Prostate gland (tissue), 2 donors: Measurements from ENCODE around the gene SLC39A3. TPM values are rescaled to one million over a fixed set of nuclear protein-coding genes. Genes with fewer than 3 reads are reported as not detected.
"Not testable (repeated sequence)": the region's sequence is repeated elsewhere in the genome, so short reads cannot be mapped to it uniquely, and the experiment has no call there.

ENCODE experiments used
- DNase-seq: peaks from one replicate; pipeline ENCODE4 v3.0.0-alpha.2; 2019; ENCODE audit warnings: low spot score
- H3K27ac ChIP-seq, 2 donors: fragments of 200-600 bp; sonication (generic); 2 replicates each; pipeline ENCODE4 v1.5.1; 2017 to 2019
- H3K27me3 ChIP-seq: fragments of 200-600 bp; sonication (generic); replicated peaks from 2 replicates; pipeline ENCODE4 v1.5.1; 2019; ENCODE audit not compliant: insufficient read depth
- H3K36me3 ChIP-seq, 2 donors: fragments of 200-600 bp; sonication (generic); 1 replicate in 1 of 2; 2 replicates in 1 of 2; pipeline versions ENCODE4 v1.5.1 to v1.8.1; 2017 to 2019
- H3K4me1 ChIP-seq: fragments of 200-600 bp; sonication (generic); replicated peaks from 2 replicates; pipeline ENCODE4 v1.5.1; 2019
- H3K4me3 ChIP-seq, 2 donors: fragments of 200-600 bp; sonication (generic); 2 replicates each; pipeline ENCODE4 v1.5.1; 2017 to 2019
- H3K9me3 ChIP-seq: fragments of 200-600 bp; sonication (generic); 2 replicates; pipeline ENCODE4 v1.5.1; 2017
- POLR2A ChIP-seq: fragments of 450-650 bp; IDR thresholded peaks from one replicate; pipeline ENCODE4 v1.6.1; 2016; ENCODE audit warnings: antibody characterized with exemption, mild to moderate bottlenecking
- POLR2AphosphoS5 ChIP-seq: sonication (generic); formaldehyde crosslinking; IDR thresholded peaks from one replicate; pipeline ENCODE4 v1.6.1; 2017; ENCODE audit warnings: antibody characterized with exemption
- WGBS: methylation state at CpG from one replicate; pipeline ENCODE4 v1.1.5; 2018; 5-methylcytosine and 5-hydroxymethylcytosine counted together
- intact Hi-C: fragments of 100-400 bp; cut with DNase I; formaldehyde crosslinking; loops from one replicate; pipeline ENCODE4 v1.14.2; 2022
- total RNA-seq, 2 donors: library from RNA; depleted of rRNA; stranded (reverse); fragments of >200 nt; gene quantifications; one replicate each; pipeline ENCODE4 v1.1.0, GENCODE V29; 2016
- TF ChIP-seq, protein P1 (sequence below), 4 experiments: fragments of 200-600 bp in 2 of 4; fragments of 450-650 bp in 2 of 4; sonication (generic) in 2 of 4; IDR thresholded peaks; 1 replicate in 3 of 4; 2 replicates in 1 of 4; pipeline ENCODE4 v1.5.1; 2016 to 2019; ENCODE audit warnings: antibody characterized with exemption in 4 of 4, mild to moderate bottlenecking in 2 of 4, moderate library complexity in 2 of 4

Gene SLC39A3
- total RNA-seq, 2 donors from 2014 or later = 46.6 to 67.9 TPM

DNA sequence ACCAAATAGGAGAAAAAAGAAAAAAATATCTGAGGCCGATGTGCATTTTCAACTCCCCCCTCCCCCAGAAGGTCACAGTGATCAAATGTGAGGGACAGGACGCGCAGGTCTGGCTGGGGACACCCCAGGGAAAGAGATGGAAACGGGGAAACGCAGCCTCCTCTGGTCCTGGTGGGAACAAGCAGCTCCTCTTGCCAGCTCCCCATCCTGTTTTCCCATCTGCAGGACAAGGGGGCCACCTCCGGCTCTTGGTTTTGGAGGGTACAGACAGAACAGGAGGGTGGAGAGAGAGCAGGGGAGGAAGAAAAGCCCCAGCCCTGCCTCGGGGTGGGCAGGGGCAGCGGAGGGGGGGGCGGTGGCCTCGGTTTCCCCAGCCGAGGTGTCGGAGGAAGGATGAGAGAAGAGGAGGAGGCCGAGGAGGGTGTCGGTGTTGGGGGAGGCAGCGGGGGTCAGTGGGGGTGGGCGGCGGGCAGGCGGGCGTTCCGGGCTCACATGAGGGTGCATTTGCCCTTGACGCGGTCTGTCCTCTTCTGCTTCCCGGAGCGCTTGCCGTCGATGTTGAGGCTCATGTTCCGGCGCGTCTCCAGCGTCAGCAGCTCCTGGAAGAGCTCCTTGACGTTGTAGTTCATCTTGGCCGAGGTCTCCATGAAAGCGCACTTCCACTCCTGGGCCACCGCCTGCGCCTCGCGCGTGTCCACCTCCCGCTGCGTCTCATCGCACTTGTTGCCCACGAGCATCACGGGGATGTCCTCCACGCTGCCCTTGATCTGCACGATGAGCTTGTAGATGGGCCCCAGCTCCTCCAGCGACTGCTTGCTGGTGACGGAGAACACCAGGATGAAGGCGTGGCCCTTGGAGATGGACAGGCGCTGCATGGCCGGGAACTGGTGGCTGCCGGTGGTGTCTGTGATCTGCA, 22.8 kb downstream of the SLC39A3 start:
- DNase-seq = no peak
- Histone ChIP-seq H3K27me3 (no peaks in the 10 kb centered on the region), H3K4me3 (no peak overlapping the region), H3K4me1 (peaks cover 7% of the 10 kb centered on the region), H3K9me3 (no peaks in the 10 kb centered on the region), H3K27ac (no peak overlapping the region), H3K36me3 (no peaks in the 10 kb centered on the region)
- WGBS = 90% methylated on average over 47 of the region's 51 CpGs
- intact Hi-C loops = no loop called here
- TF ChIP-seq POLR2AphosphoS5 = no peak
- TF ChIP-seq, protein P1, sequence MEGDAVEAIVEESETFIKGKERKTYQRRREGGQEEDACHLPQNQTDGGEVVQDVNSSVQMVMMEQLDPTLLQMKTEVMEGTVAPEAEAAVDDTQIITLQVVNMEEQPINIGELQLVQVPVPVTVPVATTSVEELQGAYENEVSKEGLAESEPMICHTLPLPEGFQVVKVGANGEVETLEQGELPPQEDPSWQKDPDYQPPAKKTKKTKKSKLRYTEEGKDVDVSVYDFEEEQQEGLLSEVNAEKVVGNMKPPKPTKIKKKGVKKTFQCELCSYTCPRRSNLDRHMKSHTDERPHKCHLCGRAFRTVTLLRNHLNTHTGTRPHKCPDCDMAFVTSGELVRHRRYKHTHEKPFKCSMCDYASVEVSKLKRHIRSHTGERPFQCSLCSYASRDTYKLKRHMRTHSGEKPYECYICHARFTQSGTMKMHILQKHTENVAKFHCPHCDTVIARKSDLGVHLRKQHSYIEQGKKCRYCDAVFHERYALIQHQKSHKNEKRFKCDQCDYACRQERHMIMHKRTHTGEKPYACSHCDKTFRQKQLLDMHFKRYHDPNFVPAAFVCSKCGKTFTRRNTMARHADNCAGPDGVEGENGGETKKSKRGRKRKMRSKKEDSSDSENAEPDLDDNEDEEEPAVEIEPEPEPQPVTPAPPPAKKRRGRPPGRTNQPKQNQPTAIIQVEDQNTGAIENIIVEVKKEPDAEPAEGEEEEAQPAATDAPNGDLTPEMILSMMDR (IDR thresholded peaks at IDR 0.05) = no peak

GRCh38 chr19:2716275-2716650, 23.6 kb downstream of the SLC39A3 start:
- Histone ChIP-seq H3K27ac (no peak overlapping the region), H3K9me3 (no peaks in the 10 kb centered on the region), H3K4me3 (no peak overlapping the region), H3K36me3 (no peaks in the 10 kb centered on the region), H3K27me3 (no peaks in the 10 kb centered on the region), H3K4me1 (peaks cover 7% of the 10 kb centered on the region)
- whole genome bisulfite sequencing = 93% methylated on average over 19 of the region's 19 CpGs
- no peak for DNase-seq
- TF ChIP-seq POLR2A (no peak), POLR2AphosphoS5 (no peak)
- TF ChIP-seq, protein P1 (IDR thresholded peaks at IDR 0.05) = no peak
- intact Hi-C loops = no loop called here

DNA sequence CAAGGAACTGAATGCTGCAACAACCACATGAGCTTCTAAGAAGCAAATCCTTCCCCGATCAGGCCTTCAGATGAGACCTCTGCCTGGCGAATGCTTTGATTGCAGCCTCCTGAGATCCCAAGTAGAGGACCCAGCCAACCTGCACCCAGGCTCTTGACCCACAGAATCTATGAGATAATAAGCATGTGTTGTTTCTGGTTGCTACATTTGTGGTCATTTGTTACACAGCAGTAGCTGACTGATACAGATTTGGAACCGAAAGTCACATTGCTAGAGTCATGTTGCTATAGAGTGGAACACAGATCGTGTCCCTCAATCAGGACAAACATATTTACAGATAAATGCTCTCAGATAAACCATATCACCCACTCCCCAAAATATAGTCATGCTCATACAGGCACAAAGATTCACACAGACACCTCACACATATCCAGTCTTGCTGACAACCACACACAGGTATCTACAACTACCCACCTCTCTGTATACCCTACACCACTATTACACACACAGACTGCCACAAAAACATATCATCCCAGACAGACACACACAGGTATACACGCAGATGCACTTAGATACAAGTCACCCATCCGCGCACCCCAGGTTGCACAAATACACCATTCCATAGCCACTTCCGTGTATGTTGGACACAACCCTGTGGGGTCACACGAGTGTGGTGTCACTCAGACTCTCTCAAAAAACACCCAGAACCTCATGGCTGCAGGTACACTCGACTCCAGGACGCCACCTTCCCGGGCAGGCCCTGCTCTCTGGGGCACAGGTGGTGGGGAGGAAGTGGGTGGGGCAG, 24.1 kb downstream of the SLC39A3 start:
- no peak for DNase-seq
- WGBS = 91% methylated on average over 12 of the region's 12 CpGs
- no peaks in the 10 kb centered on the region for H3K9me3 ChIP-seq

DNA sequence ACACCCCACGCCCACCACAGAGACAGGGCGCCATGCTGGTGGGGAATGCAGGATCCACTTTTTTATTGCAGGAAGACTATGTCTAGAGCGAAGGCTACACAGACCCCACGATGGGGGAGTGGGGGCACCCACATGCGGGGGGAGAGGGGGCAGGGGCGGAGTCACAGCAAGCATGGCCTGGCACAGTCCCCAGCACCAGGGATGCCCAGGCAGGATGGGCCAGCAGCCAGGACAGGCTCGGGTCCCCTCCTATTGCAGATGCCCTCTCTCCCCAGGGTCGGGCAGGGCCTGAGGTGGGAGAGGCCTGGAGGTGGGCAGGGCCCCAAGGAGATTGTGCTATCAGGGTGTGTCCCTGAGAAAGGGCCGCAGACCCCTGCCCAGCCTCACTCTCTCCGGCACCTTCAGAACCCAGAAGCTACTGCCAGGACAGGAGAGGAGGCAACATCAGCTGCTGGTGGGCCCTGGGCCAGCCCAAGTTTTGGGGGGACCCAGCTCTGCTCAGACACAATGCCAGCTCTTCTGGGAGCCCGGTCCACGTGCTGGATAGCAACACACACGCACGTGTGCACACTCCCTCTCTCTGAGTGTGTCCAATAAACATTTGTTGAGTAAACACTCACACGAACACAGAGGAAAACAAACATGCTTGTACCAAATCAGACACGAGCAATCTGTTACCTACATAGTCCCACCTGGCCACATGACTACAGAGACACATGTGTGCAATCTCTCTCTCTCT, 25.1 kb downstream of the SLC39A3 start:
- H3K27ac ChIP-seq = no peak overlapping the region
- no peak for TF ChIP-seq POLR2AphosphoS5
- TF ChIP-seq POLR2A = no peak
- TF ChIP-seq, protein P1 (IDR thresholded peaks at IDR 0.05) = no peak
- no peak for DNase-seq
- H3K9me3 ChIP-seq = no peaks in the 10 kb centered on the region
- intact Hi-C loops = no loop called here
- no peak overlapping the region for H3K4me3 ChIP-seq
- no peaks in the 10 kb centered on the region for H3K36me3 ChIP-seq
- H3K27me3 ChIP-seq = no peaks in the 10 kb centered on the region
- WGBS = 79% methylated on average over 10 of the region's 16 CpGs
- no peaks in the 10 kb centered on the region for H3K4me1 ChIP-seq

More for the DNA sequence above, 24.1 kb downstream of the SLC39A3 start:
- no peak overlapping the region for H3K27ac ChIP-seq
- H3K36me3 ChIP-seq = no peaks in the 10 kb centered on the region
- no peak overlapping the region for H3K4me3 ChIP-seq
- H3K4me1 ChIP-seq = peaks cover 6% of the 10 kb centered on the region
- intact Hi-C loops = no loop called here
- no peaks in the 10 kb centered on the region for H3K27me3 ChIP-seq
- no peak for TF ChIP-seq POLR2A
- TF ChIP-seq POLR2AphosphoS5 = no peak
- TF ChIP-seq, protein P1 (IDR thresholded peaks at IDR 0.05) = no peak

GRCh38 chr19:2714102-2714501, 25.7 kb downstream of the SLC39A3 start:
- DNase-seq, H3K27me3 ChIP-seq, H3K36me3 ChIP-seq, H3K27ac ChIP-seq, H3K9me3 ChIP-seq, H3K4me1 ChIP-seq, intact Hi-C loops, H3K4me3 ChIP-seq: not testable (repeated sequence)
- 93% methylated on average over 1 of the region's 1 CpG for WGBS

DNA sequence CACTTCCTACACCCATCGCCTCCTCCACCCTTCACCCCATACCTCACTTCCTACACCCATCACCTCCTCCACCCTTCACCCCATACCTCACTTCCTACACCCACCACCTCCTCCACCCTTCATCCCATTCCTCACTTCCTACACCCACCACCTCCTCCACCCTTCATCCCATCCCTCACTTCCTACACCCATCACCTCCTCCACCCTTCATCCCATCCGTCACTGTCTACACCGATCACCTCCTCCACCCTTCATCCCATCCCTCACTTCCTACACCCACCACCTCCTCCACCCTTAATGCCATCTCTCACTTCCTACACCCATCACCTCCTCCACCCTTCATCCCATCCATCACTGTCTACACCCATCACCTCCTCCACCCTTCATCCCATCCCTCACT, 26.6 kb downstream of the SLC39A3 start:
- H3K27ac ChIP-seq, H3K27me3 ChIP-seq, H3K36me3 ChIP-seq, intact Hi-C loops, H3K4me3 ChIP-seq, H3K9me3 ChIP-seq, DNase-seq, H3K4me1 ChIP-seq: not testable (repeated sequence)
- WGBS = 93% methylated on average over 3 of the region's 3 CpGs
